HEK293 (cell line): ENCODE data around the gene ADAR.
A peak's percentile ranks its signal among the peaks of the same experiment; 100 is the strongest.

ENCODE experiments used
- CTCF ChIA-PET: fragments of 350-600 bp; formaldehyde crosslinking; extraction: SDS; loops from one replicate; lab custom pipeline; 2021; ENCODE audit warnings: antibody characterized with exemption; lab: Yijun Ruan, JAX
- POLR2A ChIA-PET: fragments of 300-600 bp; formaldehyde crosslinking; extraction: SDS; loops from one replicate; lab custom pipeline; 2020; ENCODE audit warnings: antibody characterized with exemption, inconsistent platforms; lab: Yijun Ruan, JAX
- H3K27ac ChIP-seq: fragments of 200-500 bp; sonication (Bioruptor generic); 2 replicates; pipeline ENCODE4 v1.5.1; 2014; ENCODE audit warnings: low read depth, low read length, control low read depth, inconsistent platforms; ENCODE audit errors: extremely low read depth
- H3K36me3 ChIP-seq, 2 experiments: fragments of 200-500 bp in 1 of 2; sonication (Bioruptor generic) in 1 of 2; 1 replicate in 1 of 2; 2 replicates in 1 of 2; pipeline ENCODE4 v1.5.1; 2014 to 2017; ENCODE audit warnings: inconsistent platforms in 2 of 2, low read length in 2 of 2; ENCODE audit not compliant: control insufficient read depth in 2 of 2, insufficient read depth in 1 of 2
- H3K4me1 ChIP-seq: fragments of 200-500 bp; sonication (Bioruptor generic); 2 replicates; pipeline ENCODE4 v1.5.1; 2014; ENCODE audit warnings: mild to moderate bottlenecking, low read length, inconsistent platforms; ENCODE audit not compliant: control insufficient read depth, insufficient read depth
- H3K4me3 ChIP-seq: 2 replicates; pipeline ENCODE4 v1.5.1; 2011; ENCODE audit warnings: low read depth, mild to moderate bottlenecking, control low read depth, low read length, moderate library complexity
- H3K9me3 ChIP-seq: fragments of 200-500 bp; sonication (Bioruptor generic); 2 replicates; pipeline ENCODE4 v1.5.1; 2014; ENCODE audit warnings: low read depth, low read length, inconsistent platforms; ENCODE audit not compliant: control insufficient read depth, insufficient read depth
- SETDB1 ChIP-seq: IDR thresholded peaks from one replicate; pipeline ENCODE4 v1.6.1; 2017; ENCODE audit warnings: mild to moderate bottlenecking, low read length, moderate library complexity, mixed read lengths; ENCODE audit not compliant: insufficient read length
- ZNF501 ChIP-seq: fragments of 450-650 bp; formaldehyde crosslinking; IDR thresholded peaks from 2 replicates; pipeline ENCODE4 v1.5.1; 2016; ENCODE audit warnings: missing biosample characterization, missing genetic modification characterization
- ZSCAN30 ChIP-seq: fragments of 450-650 bp; IDR thresholded peaks from 2 replicates; pipeline ENCODE4 v1.5.1; 2018; ENCODE audit warnings: missing biosample characterization, mild to moderate bottlenecking, missing genetic modification characterization, moderate library complexity
- TF ChIP-seq, protein P1 (sequence below): fragments of 450-650 bp; formaldehyde crosslinking; IDR thresholded peaks from 2 replicates; pipeline ENCODE4 v1.5.1; 2017; ENCODE audit warnings: missing biosample characterization, missing genetic modification characterization
- TF ChIP-seq, protein P2 (sequence below): fragments of 450-650 bp; formaldehyde crosslinking; IDR thresholded peaks from 2 replicates; pipeline ENCODE4 v1.5.1; 2016; ENCODE audit warnings: missing biosample characterization, missing genetic modification characterization
- TF ChIP-seq, protein P3 (sequence below): fragments of 450-650 bp; formaldehyde crosslinking; IDR thresholded peaks from 2 replicates; pipeline ENCODE4 v1.5.1; 2016; ENCODE audit warnings: missing biosample characterization, missing genetic modification characterization
- TF ChIP-seq, protein P4 (sequence below): fragments of 450-650 bp; formaldehyde crosslinking; IDR thresholded peaks from 2 replicates; pipeline ENCODE4 v1.5.1; 2016; ENCODE audit warnings: missing biosample characterization, missing genetic modification characterization, borderline replicate concordance
- TF ChIP-seq, protein P5 (sequence below): fragments of 450-650 bp; formaldehyde crosslinking; conservative IDR thresholded peaks from 2 replicates; pipeline ENCODE4 v1.5.1; 2016; ENCODE audit warnings: low read depth, missing biosample characterization, missing genetic modification characterization
- TF ChIP-seq, protein P6 (sequence below): fragments of 450-650 bp; IDR thresholded peaks from 2 replicates; pipeline ENCODE4 v1.5.1; 2018; ENCODE audit warnings: missing biosample characterization, missing genetic modification characterization
- TF ChIP-seq, protein P7 (sequence below): fragments of 450-650 bp; formaldehyde crosslinking; IDR thresholded peaks from 2 replicates; pipeline ENCODE4 v1.5.1; 2016; ENCODE audit warnings: missing biosample characterization, missing genetic modification characterization, low read depth

The ADAR gene

DNA sequence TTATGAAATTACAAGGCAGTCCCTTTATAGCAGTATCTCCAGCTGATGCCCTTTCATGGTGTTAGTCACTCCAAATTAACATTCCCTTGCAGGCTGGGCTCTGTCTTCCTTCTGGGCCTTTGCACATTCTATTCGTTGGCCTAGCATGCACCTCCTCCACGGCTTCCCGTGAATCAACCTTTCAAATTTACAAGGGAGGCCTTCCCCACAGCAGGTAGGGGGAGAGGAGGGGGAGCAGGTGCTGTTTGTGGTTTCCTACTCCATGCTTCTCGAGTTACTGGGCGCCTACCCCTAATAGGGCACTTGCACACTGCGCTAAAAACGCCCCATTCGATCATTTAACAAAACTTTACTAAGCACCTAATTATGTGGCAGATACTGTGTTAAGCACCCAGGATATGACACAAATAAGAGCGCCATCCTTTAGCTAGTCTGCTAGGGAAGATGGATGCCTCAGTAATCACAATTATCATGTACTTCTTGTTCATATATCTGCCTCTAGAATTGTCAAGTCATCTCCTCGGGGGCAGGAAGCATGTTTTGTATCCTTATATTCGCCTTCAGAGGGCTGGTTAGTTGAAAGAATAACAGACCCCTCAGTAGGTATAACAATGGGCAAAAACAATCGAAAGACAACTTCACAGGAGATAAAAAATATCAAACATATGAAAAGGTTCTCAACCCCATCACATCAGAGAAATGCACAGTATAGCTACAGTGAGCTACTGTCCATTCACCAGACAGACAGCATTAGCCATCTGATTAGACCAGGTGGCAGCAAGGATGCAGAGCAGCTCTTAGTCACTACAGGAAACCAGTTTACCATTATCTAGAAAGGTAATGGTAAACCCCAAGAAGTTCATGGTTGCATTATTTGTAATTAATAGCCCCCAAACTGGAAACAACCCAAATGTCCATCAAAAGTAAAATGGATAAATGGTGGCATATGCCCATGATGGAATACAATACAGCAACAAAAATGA lies 1.7 kb upstream of the ADAR start (continued):
- TF ChIP-seq, protein P1, sequence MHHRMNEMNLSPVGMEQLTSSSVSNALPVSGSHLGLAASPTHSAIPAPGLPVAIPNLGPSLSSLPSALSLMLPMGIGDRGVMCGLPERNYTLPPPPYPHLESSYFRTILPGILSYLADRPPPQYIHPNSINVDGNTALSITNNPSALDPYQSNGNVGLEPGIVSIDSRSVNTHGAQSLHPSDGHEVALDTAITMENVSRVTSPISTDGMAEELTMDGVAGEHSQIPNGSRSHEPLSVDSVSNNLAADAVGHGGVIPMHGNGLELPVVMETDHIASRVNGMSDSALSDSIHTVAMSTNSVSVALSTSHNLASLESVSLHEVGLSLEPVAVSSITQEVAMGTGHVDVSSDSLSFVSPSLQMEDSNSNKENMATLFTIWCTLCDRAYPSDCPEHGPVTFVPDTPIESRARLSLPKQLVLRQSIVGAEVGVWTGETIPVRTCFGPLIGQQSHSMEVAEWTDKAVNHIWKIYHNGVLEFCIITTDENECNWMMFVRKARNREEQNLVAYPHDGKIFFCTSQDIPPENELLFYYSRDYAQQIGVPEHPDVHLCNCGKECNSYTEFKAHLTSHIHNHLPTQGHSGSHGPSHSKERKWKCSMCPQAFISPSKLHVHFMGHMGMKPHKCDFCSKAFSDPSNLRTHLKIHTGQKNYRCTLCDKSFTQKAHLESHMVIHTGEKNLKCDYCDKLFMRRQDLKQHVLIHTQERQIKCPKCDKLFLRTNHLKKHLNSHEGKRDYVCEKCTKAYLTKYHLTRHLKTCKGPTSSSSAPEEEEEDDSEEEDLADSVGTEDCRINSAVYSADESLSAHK (tag by site-specific recombination) = peak; percentile 34; the same call in 1 of the 2 replicates
- peak; percentile 27; the same call in 1 of the 2 replicates for TF ChIP-seq ZSCAN30

DNA sequence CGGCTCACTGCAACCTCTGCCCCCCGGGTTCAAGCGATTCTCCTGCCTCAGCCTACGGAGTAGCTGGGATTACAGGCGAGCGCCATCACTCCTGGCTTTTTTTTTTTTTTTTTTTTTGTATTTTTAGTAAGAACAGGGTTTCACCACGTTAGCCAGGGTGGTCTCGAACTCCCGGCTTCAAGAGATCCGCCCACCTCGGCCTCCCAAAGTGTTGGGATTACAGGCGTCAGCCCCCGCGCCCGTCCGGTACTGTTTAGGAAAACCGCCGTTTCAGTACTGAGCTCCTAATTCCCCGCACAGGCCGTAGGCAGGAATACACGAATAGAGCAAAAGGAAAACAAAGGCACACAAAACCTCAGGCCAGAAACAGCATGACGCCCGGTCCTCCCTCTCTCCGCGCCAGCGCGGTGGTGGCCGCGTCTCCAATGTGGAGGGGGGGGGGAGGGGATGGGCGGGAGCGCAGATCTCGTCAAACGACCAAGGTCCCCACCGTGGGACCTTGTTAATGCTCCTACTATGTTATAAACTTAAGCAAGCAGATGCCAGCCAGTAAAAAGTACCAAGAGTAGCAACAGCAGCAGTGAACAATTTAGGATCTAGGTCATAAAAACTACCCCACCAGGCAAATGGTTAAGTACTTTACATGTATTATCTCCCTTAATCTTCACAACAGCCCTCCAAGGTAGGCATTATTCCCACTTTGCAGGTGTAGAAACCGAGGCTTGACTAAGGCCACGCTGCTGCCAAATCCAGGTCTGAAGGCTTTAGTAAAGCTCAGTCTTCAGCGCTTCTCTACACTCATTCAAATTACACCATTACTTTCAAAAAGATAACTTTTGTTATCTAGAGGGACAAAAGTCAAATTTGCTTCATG lies 648 bp upstream of the ADAR start:
- ChIA-PET CTCF (interaction anchor here (0.6 to 0.7 kb wide), 3 partner anchors 154 to 641 kb away, joined by 3 read pairs; no protein-coding TSS in a partner anchor), POLR2A (interaction anchor here (0.6 to 0.8 kb wide), 6 partner anchors 8 to 346 kb away, joined by 3 to 20 read pairs (median 4); no protein-coding TSS in a partner anchor)
- peak overlapping the region; percentile 93 for H3K27ac ChIP-seq
- no peaks in the 10 kb centered on the region for H3K9me3 ChIP-seq
- H3K4me1 ChIP-seq = peaks cover 18% of the 10 kb centered on the region; the same call in 1 of the 2 replicates
- H3K4me3 ChIP-seq = peak overlapping the region; percentile 58
- peaks cover 0 to 10% of the 10 kb centered on the region in 2 experiments; a peak in 2 of 3 replicates for H3K36me3 ChIP-seq
- TF ChIP-seq, protein P2, sequence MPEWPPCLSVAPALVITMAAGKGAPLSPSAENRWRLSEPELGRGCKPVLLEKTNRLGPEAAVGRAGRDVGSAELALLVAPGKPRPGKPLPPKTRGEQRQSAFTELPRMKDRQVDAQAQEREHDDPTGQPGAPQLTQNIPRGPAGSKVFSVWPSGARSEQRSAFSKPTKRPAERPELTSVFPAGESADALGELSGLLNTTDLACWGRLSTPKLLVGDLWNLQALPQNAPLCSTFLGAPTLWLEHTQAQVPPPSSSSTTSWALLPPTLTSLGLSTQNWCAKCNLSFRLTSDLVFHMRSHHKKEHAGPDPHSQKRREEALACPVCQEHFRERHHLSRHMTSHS (tag by site-specific recombination) = no peak
- TF ChIP-seq, protein P3, sequence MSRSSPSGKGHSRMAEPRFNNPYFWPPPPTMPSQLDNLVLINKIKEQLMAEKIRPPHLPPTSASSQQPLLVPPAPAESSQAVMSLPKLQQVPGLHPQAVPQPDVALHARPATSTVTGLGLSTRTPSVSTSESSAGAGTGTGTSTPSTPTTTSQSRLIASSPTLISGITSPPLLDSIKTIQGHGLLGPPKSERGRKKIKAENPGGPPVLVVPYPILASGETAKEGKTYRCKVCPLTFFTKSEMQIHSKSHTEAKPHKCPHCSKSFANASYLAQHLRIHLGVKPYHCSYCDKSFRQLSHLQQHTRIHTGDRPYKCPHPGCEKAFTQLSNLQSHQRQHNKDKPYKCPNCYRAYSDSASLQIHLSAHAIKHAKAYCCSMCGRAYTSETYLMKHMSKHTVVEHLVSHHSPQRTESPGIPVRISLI (tag by site-specific recombination) = 0 out of 2 replicates have a peak, but pooled peaks have one; percentile 99
- TF ChIP-seq, protein P4, sequence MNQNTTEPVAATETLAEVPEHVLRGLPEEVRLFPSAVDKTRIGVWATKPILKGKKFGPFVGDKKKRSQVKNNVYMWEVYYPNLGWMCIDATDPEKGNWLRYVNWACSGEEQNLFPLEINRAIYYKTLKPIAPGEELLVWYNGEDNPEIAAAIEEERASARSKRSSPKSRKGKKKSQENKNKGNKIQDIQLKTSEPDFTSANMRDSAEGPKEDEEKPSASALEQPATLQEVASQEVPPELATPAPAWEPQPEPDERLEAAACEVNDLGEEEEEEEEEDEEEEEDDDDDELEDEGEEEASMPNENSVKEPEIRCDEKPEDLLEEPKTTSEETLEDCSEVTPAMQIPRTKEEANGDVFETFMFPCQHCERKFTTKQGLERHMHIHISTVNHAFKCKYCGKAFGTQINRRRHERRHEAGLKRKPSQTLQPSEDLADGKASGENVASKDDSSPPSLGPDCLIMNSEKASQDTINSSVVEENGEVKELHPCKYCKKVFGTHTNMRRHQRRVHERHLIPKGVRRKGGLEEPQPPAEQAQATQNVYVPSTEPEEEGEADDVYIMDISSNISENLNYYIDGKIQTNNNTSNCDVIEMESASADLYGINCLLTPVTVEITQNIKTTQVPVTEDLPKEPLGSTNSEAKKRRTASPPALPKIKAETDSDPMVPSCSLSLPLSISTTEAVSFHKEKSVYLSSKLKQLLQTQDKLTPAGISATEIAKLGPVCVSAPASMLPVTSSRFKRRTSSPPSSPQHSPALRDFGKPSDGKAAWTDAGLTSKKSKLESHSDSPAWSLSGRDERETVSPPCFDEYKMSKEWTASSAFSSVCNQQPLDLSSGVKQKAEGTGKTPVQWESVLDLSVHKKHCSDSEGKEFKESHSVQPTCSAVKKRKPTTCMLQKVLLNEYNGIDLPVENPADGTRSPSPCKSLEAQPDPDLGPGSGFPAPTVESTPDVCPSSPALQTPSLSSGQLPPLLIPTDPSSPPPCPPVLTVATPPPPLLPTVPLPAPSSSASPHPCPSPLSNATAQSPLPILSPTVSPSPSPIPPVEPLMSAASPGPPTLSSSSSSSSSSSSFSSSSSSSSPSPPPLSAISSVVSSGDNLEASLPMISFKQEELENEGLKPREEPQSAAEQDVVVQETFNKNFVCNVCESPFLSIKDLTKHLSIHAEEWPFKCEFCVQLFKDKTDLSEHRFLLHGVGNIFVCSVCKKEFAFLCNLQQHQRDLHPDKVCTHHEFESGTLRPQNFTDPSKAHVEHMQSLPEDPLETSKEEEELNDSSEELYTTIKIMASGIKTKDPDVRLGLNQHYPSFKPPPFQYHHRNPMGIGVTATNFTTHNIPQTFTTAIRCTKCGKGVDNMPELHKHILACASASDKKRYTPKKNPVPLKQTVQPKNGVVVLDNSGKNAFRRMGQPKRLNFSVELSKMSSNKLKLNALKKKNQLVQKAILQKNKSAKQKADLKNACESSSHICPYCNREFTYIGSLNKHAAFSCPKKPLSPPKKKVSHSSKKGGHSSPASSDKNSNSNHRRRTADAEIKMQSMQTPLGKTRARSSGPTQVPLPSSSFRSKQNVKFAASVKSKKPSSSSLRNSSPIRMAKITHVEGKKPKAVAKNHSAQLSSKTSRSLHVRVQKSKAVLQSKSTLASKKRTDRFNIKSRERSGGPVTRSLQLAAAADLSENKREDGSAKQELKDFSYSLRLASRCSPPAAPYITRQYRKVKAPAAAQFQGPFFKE (tag by site-specific recombination) = no peak
- TF ChIP-seq ZNF501 (tag by site-specific recombination) = no peak; the same call in 1 of the 2 replicates
- TF ChIP-seq, protein P5, sequence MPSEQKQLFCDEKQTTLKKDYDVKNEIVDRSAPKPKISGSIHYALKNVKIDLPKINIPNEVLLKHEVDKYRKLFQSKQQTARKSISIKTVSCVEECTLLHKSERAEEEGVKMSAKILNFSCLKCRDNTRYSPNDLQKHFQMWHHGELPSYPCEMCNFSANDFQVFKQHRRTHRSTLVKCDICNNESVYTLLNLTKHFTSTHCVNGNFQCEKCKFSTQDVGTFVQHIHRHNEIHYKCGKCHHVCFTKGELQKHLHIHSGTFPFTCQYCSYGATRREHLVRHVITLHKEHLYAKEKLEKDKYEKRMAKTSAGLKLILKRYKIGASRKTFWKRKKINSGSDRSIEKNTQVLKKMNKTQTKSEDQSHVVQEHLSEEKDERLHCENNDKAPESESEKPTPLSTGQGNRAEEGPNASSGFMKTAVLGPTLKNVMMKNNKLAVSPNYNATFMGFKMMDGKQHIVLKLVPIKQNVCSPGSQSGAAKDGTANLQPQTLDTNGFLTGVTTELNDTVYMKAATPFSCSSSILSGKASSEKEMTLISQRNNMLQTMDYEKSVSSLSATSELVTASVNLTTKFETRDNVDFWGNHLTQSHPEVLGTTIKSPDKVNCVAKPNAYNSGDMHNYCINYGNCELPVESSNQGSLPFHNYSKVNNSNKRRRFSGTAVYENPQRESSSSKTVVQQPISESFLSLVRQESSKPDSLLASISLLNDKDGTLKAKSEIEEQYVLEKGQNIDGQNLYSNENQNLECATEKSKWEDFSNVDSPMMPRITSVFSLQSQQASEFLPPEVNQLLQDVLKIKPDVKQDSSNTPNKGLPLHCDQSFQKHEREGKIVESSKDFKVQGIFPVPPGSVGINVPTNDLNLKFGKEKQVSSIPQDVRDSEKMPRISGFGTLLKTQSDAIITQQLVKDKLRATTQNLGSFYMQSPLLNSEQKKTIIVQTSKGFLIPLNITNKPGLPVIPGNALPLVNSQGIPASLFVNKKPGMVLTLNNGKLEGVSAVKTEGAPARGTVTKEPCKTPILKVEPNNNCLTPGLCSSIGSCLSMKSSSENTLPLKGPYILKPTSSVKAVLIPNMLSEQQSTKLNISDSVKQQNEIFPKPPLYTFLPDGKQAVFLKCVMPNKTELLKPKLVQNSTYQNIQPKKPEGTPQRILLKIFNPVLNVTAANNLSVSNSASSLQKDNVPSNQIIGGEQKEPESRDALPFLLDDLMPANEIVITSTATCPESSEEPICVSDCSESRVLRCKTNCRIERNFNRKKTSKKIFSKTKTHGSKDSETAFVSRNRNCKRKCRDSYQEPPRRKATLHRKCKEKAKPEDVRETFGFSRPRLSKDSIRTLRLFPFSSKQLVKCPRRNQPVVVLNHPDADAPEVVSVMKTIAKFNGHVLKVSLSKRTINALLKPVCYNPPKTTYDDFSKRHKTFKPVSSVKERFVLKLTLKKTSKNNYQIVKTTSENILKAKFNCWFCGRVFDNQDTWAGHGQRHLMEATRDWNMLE = no peak
- TF ChIP-seq, protein P6, sequence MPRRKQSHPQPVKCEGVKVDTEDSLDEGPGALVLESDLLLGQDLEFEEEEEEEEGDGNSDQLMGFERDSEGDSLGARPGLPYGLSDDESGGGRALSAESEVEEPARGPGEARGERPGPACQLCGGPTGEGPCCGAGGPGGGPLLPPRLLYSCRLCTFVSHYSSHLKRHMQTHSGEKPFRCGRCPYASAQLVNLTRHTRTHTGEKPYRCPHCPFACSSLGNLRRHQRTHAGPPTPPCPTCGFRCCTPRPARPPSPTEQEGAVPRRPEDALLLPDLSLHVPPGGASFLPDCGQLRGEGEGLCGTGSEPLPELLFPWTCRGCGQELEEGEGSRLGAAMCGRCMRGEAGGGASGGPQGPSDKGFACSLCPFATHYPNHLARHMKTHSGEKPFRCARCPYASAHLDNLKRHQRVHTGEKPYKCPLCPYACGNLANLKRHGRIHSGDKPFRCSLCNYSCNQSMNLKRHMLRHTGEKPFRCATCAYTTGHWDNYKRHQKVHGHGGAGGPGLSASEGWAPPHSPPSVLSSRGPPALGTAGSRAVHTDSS (tag by site-specific recombination) = no peak
- TF ChIP-seq SETDB1 = no peak
- TF ChIP-seq, protein P7, sequence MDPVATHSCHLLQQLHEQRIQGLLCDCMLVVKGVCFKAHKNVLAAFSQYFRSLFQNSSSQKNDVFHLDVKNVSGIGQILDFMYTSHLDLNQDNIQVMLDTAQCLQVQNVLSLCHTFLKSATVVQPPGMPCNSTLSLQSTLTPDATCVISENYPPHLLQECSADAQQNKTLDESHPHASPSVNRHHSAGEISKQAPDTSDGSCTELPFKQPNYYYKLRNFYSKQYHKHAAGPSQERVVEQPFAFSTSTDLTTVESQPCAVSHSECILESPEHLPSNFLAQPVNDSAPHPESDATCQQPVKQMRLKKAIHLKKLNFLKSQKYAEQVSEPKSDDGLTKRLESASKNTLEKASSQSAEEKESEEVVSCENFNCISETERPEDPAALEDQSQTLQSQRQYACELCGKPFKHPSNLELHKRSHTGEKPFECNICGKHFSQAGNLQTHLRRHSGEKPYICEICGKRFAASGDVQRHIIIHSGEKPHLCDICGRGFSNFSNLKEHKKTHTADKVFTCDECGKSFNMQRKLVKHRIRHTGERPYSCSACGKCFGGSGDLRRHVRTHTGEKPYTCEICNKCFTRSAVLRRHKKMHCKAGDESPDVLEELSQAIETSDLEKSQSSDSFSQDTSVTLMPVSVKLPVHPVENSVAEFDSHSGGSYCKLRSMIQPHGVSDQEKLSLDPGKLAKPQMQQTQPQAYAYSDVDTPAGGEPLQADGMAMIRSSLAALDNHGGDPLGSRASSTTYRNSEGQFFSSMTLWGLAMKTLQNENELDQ = no peak
